OCI-LY7 (cell line): ENCODE results near the gene NAPSA. TPM values are rescaled to one million over a fixed set of nuclear protein-coding genes. Genes with fewer than 3 reads are reported as not detected.
"Not testable (repeated sequence)": the region's sequence is repeated elsewhere in the genome, so short reads cannot be mapped to it uniquely, and the experiment has no call there.

Experiments
- BruUV-seq: library from RNA; stranded (reverse); fragments of 400-500 nt; replicated peaks from 2 replicates; lab custom pipeline; 2021; lab: Mats Ljungman, UMichigan
- CTCF ChIA-PET: fragments of 300-600 bp; sonication (Branson Sonifier 250); formaldehyde crosslinking; loops from one replicate; lab custom pipeline; 2022; ENCODE audit warnings: antibody characterized with exemption; ENCODE audit not compliant: unreplicated experiment; lab: Charles Lee
- POLR2A ChIA-PET: fragments of 300-600 bp; sonication (Branson Sonifier 250); formaldehyde crosslinking; loops from one replicate; lab custom pipeline; 2022; ENCODE audit warnings: antibody characterized with exemption; lab: Charles Lee
- DNase-seq: peaks from one replicate; pipeline ENCODE4 v3.0.0-alpha.2; 2015; ENCODE audit warnings: low spot score
- H2AFZ ChIP-seq: fragments of 200-600 bp; sonication (generic), shearing (Covaris generic); 2 replicates; pipeline ENCODE4 v1.6.1; 2014; ENCODE audit warnings: mild to moderate bottlenecking, antibody characterized with exemption, low read length, moderate library complexity
- H3K27ac ChIP-seq: fragments of 200-600 bp; sonication (generic); 2 replicates; pipeline ENCODE4 v1.5.1; 2014; ENCODE audit warnings: mixed run types, low read depth, mild to moderate bottlenecking, moderate library complexity, low read length, inconsistent platforms; ENCODE audit not compliant: poor library complexity, severe bottlenecking
- H3K36me3 ChIP-seq: fragments of 200-600 bp; sonication (generic); 2 replicates; pipeline ENCODE4 v1.6.1; 2014; ENCODE audit warnings: mild to moderate bottlenecking, antibody characterized with exemption, low read length, moderate library complexity, mixed read lengths; ENCODE audit not compliant: insufficient read depth
- H3K4me1 ChIP-seq: fragments of 200-600 bp; sonication (generic); 2 replicates; pipeline ENCODE4 v1.5.1; 2014; ENCODE audit warnings: mild to moderate bottlenecking, low read length; ENCODE audit not compliant: insufficient read depth, poor library complexity, severe bottlenecking
- H3K4me2 ChIP-seq: fragments of 200-600 bp; sonication (generic); 2 replicates; pipeline ENCODE4 v1.6.1; 2014; ENCODE audit warnings: mild to moderate bottlenecking, low read length
- H3K4me3 ChIP-seq: fragments of 200-600 bp; sonication (generic); 2 replicates; pipeline ENCODE4 v1.5.1; 2014; ENCODE audit warnings: mild to moderate bottlenecking, low read depth, low read length; ENCODE audit not compliant: poor library complexity, severe bottlenecking
- H3K79me2 ChIP-seq: fragments of 200-600 bp; sonication (generic); 2 replicates; pipeline ENCODE4 v1.6.1; 2016; ENCODE audit warnings: low read depth, mild to moderate bottlenecking, low read length, moderate library complexity, mixed read lengths; ENCODE audit not compliant: insufficient read depth
- H3K9me2 ChIP-seq: fragments of 200-600 bp; sonication (generic); 2 replicates; pipeline ENCODE4 v1.6.1; 2016; ENCODE audit warnings: mild to moderate bottlenecking, low read length, mixed read lengths; ENCODE audit not compliant: insufficient read depth
- H3K9me3 ChIP-seq: fragments of 200-600 bp; sonication (generic); 2 replicates; pipeline ENCODE4 v1.6.1; 2014; ENCODE audit warnings: mild to moderate bottlenecking, mixed run types, low read length, mixed read lengths
- H4K20me1 ChIP-seq: fragments of 200-600 bp; sonication (generic); 2 replicates; pipeline ENCODE4 v1.6.1; 2014; ENCODE audit warnings: mild to moderate bottlenecking, antibody characterized with exemption, low read length, moderate library complexity, mixed read lengths; ENCODE audit not compliant: insufficient read depth
- EZH2phosphoT487 ChIP-seq: fragments of 200-600 bp; sonication (generic); IDR thresholded peaks from 2 replicates; pipeline ENCODE4 v1.6.1; 2018; ENCODE audit warnings: low read depth, borderline replicate concordance, mild to moderate bottlenecking, mixed run types, antibody characterized with exemption, low read length, moderate library complexity, mixed read lengths
- intact Hi-C: fragments of 100-400 bp; cut with micrococcal nuclease; formaldehyde crosslinking; loops from one replicate; pipeline ENCODE4 v1.10.0; 2022; ENCODE audit not compliant: unreplicated experiment
- total RNA-seq, 2 experiments: library from RNA; depleted of rRNA in 1 of 2; stranded (reverse); fragments of >200 nt in 1 of 2; shearing (Covaris generic) in 1 of 2; gene quantifications; 2 replicates each; pipeline ENCODE4 v1.2.3, GENCODE V29; 2014 to 2022
- TF ChIP-seq, protein P1 (sequence below): fragments of 200-600 bp; sonication (generic); conservative IDR thresholded peaks from 2 replicates; pipeline ENCODE4 v1.5.1; 2014; ENCODE audit warnings: mild to moderate bottlenecking, antibody characterized with exemption, low read length, moderate library complexity, mixed read lengths

Gene NAPSA
- total RNA-seq, 2 experiments from 2014 or later: 5.7 to 30.1 TPM

DNA sequence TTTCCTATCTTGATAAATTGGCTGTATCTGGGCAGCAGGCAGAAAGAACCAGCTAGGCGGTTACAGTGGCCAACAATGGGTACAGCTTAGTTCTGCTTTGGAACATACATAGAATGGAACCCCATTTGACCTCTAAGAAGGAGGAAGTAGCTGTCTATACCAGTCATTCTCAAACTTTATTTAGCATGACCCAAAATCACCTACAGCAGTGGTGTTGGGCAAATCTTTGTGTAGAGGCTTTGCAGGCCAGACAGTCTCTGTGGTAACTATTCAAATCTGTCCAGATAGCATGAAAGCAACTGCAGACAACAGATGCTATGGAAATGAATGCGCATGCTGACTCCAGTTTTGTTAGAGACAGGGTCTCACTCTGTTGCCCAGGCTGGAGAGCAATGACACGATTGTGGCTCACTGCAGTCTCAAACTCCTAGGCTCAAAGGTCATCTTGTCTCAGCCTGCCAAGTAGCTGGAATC lies 24.3 kb downstream of the NAPSA start:
- intact Hi-C loops: loop anchor here (10.0 kb wide), 2 partner anchors 464 to 666 kb away; partner anchors contain the start of gene PRMT1
- Histone ChIP-seq H3K9me2 (no peaks in the 10 kb centered on the region), H3K4me3 (peak overlapping the region; percentile 74), H2AFZ (no peak overlapping the region), H3K9me3 (peaks cover 21% of the 10 kb centered on the region), H3K4me2 (peak overlapping the region; percentile 71), H3K27ac (peak overlapping the region; percentile 98), H3K4me1 (peaks cover 75% of the 10 kb centered on the region), H3K79me2 (peaks cover 74% of the 10 kb centered on the region), H4K20me1 (no peaks in the 10 kb centered on the region), H3K36me3 (peaks cover 68% of the 10 kb centered on the region)
- TF ChIP-seq EZH2phosphoT487: no peak
- BruUV-seq: no TSS peak
- ChIA-PET CTCF (interaction anchor here (0.8 to 1.4 kb wide), 2 partner anchors 12 to 75 kb away, joined by 3 to 15 read pairs; partner anchors contain the start of gene KCNC3), POLR2A (no interaction called here)
- peak; percentile 76 for DNase-seq

DNA sequence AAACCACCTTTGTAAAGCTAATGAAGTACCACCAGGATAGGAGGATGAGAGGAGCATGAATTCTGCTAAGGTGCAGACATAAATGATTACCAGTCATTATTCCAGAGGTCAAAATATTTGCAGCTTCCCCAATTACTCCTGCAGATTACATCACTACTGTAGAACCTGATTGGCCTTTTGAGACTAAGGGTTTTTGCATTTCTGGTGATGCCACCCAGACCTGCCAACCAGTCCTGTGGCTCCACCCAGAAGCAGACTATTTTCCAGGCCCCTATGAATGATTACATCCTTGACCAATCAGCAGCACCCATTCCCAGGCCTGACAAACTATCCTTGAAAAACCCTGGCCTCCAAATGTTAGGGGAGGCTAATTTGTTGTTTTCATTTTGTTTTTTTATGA lies 25.1 kb downstream of the NAPSA start:
- TF ChIP-seq, protein P1, sequence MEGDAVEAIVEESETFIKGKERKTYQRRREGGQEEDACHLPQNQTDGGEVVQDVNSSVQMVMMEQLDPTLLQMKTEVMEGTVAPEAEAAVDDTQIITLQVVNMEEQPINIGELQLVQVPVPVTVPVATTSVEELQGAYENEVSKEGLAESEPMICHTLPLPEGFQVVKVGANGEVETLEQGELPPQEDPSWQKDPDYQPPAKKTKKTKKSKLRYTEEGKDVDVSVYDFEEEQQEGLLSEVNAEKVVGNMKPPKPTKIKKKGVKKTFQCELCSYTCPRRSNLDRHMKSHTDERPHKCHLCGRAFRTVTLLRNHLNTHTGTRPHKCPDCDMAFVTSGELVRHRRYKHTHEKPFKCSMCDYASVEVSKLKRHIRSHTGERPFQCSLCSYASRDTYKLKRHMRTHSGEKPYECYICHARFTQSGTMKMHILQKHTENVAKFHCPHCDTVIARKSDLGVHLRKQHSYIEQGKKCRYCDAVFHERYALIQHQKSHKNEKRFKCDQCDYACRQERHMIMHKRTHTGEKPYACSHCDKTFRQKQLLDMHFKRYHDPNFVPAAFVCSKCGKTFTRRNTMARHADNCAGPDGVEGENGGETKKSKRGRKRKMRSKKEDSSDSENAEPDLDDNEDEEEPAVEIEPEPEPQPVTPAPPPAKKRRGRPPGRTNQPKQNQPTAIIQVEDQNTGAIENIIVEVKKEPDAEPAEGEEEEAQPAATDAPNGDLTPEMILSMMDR: no peak
- TF ChIP-seq EZH2phosphoT487: no peak
- H3K4me2 ChIP-seq: peak overlapping the region; percentile 71
- no TSS peak for BruUV-seq
- no peaks in the 10 kb centered on the region for H3K9me2 ChIP-seq
- peaks cover 75% of the 10 kb centered on the region for H3K36me3 ChIP-seq
- ChIA-PET CTCF (interaction anchor here (0.8 to 1.4 kb wide), 2 partner anchors 12 to 75 kb away, joined by 3 to 15 read pairs; partner anchors contain the start of gene KCNC3), POLR2A (interaction anchor here (1.5 kb wide), 1 partner anchor 11 kb away, joined by 3 read pairs; the partner anchor contains the start of gene KCNC3)
- H3K79me2 ChIP-seq: peaks cover 72% of the 10 kb centered on the region
- intact Hi-C loops: loop anchor here (10.0 kb wide), 2 partner anchors 464 to 666 kb away; partner anchors contain the start of gene PRMT1
- DNase-seq: no peak
- H3K4me1 ChIP-seq: peaks cover 75% of the 10 kb centered on the region
- H2AFZ ChIP-seq: no peak overlapping the region
- H4K20me1 ChIP-seq: no peaks in the 10 kb centered on the region
- peak overlapping the region; percentile 74 for H3K4me3 ChIP-seq
- peak overlapping the region; percentile 98 for H3K27ac ChIP-seq
- peaks cover 21% of the 10 kb centered on the region for H3K9me3 ChIP-seq

GRCh38 chr19:50337031-50337430 lies 28.4 kb downstream of the NAPSA start:
- H2AFZ ChIP-seq, DNase-seq, BruUV-seq, H3K9me2 ChIP-seq, H4K20me1 ChIP-seq, H3K4me3 ChIP-seq, H3K27ac ChIP-seq, H3K4me2 ChIP-seq, intact Hi-C loops, POLR2A ChIA-PET, CTCF ChIA-PET: not testable (repeated sequence)
- H3K9me3 ChIP-seq: peaks cover 21% of the 10 kb centered on the region
- peaks cover 77% of the 10 kb centered on the region for H3K4me1 ChIP-seq
- peaks cover 62% of the 10 kb centered on the region for H3K79me2 ChIP-seq
- peaks cover 98% of the 10 kb centered on the region for H3K36me3 ChIP-seq
